Stimulated activated CD8-positive, alpha-beta memory T cell treated with anti-CD3 and anti-CD28 coated beads, Interleukin-7, amount 100 ng/mL, for 4 hours (primary cell): ENCODE measurements around the gene SVEP1.

Experiments
- DNase-seq, 2 donors: peaks; one replicate each; pipeline ENCODE4 v3.0.0-alpha.2; 2020; ENCODE audit warnings: low read depth in 2 of 2

Gene SVEP1

DNA sequence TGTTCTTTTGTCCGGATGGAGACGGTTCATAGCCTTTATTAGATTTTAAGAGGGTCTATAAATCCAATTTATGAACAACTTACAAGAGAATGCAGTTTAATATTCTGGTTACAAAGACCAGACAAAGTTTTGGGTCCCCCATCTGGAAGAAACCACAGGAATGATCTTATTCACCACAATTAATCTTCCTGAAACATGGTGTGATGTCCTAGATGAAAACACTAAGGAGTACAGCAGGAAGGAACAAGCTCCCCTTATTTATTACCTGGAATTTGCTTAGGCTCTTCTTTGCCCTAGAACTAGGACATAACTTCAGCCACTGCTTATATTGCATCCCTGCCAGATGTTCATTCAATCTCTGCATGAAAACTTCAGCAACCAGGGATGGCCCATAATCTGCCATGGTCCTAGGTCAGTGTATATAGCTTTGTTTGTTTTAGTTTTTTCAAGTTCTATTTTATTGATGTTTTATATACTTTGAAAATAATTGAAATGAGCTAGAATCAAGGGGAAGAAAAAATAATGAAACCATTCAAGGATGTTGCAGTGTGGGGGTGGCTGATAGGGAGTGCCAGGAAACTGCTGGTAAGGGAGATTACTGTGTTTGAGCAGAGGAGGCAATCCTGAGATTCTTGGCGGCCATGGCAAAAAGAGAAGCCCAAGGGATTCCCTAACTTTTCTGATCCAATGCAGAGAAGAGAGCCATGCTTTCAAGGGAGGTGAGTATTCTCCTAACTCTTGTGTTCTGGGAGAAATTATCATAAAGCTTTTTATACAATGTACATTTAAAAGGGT, 258.7 kb downstream of the SVEP1 start:
- no peak for DNase-seq

DNA sequence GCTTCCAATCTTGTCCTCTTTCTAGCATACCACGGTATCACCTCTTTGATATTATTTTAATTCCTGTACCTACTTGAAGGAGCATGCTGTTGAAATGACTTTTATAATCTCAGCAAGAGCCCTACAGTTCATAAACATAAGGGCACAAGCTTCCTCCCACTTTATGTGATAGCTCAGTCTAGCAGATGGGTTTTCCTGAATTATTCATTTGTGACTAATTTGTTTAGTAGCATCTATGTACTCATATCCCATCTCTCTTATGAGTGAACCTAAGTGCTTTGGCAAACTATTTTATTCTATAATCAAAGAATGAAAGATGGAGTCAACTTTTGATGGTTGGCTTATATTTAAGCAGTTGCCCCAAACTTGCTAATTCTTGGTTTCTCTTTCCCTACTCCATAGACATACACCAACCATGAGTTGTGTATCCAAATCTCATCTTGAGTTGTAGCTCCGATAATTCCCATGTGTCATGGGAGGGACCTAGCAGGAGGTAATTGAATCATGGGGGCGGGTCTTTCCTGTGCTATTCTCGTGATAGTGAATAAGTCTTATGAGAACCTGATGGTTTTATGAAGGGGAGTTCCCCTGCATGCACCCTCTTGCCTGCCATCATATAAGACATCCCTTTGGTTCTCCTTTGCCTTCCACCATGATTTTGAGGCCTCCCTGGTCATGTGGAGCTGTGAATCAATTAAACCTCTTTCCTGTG, 259.6 kb downstream of the SVEP1 start:
- DNase-seq = no peak

DNA sequence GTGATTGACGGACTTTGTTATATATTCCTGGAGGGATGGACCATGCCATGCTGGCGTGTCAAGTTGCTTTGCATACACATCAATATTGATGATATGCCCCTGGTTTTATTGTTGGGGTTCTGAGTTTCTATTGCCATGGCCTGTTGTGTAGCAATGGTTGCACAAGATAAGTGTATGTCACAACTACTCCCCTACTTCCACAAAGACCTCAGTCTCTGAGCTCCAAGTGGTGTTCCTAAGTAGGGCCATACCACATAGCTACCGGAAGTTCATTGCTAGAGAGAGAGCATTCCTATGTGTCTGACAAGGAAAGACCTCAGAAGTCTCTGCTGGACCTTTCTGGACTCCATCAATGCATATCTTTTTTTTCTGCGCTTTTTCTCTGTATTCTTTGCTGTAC, 261.6 kb downstream of the SVEP1 start:
- no peak for DNase-seq

GRCh38 chr9:110316261-110317075, 263.1 kb downstream of the SVEP1 start:
- no peak for DNase-seq
